HepG2 (cell line): ENCODE data around the gene LHFPL2. TPM values are rescaled to one million over a fixed set of nuclear protein-coding genes. Genes with fewer than 3 reads are reported as not detected.

ENCODE experiments used
- BORCS8-MEF2B ChIP-seq: sonication (generic); formaldehyde crosslinking; IDR thresholded peaks from 2 replicates; pipeline ENCODE4 v1.8.0; 2022; ENCODE audit warnings: mild to moderate bottlenecking, missing genetic modification reagents
- CEBPG ChIP-seq: IDR thresholded peaks from 2 replicates; pipeline ENCODE4 v1.6.1; 2016
- CREB1 ChIP-seq, 2 experiments: fragments of 450-650 bp in 1 of 2; IDR thresholded peaks; 2 replicates each; pipeline ENCODE4 v1.6.1; 2016 to 2017; ENCODE audit warnings: control low read depth in 1 of 2, mild to moderate bottlenecking in 1 of 2, missing compliant biosample characterization in 1 of 2, missing genetic modification characterization in 1 of 2
- CREM ChIP-seq, 2 experiments: sonication (generic) in 1 of 2; formaldehyde crosslinking in 1 of 2; IDR thresholded peaks; 2 replicates each; pipeline versions ENCODE4 v1.4.0 to v1.6.1; 2016 to 2020; ENCODE audit warnings: antibody characterized with exemption in 1 of 2, mild to moderate bottlenecking in 1 of 2, missing genetic modification reagents in 1 of 2
- DR1 ChIP-seq: sonication (generic); formaldehyde crosslinking; IDR thresholded peaks from 2 replicates; pipeline ENCODE4 v1.8.0; 2021; ENCODE audit warnings: mild to moderate bottlenecking, missing genetic modification reagents, inconsistent platforms
- EP300 ChIP-seq, 3 experiments: sonication (generic) in 1 of 3; formaldehyde crosslinking in 1 of 3; IDR thresholded peaks; 2 replicates each; pipeline versions ENCODE4 v1.5.1 to v1.6.1; 2011 to 2020; ENCODE audit warnings: low read depth in 2 of 3, low read length in 2 of 3, borderline replicate concordance in 1 of 3, improper control_type of control experiment in 1 of 3, mild to moderate bottlenecking in 1 of 3, missing genetic modification reagents in 1 of 3, moderate library complexity in 1 of 3
- HHEX ChIP-seq: IDR thresholded peaks from 2 replicates; pipeline ENCODE4 v1.6.1; 2016; ENCODE audit warnings: control low read depth
- HOXA5 ChIP-seq: sonication (generic); formaldehyde crosslinking; IDR thresholded peaks from 2 replicates; pipeline ENCODE4 v1.4.0; 2020; ENCODE audit warnings: missing genetic modification reagents
- HOXD1 ChIP-seq: sonication (generic); formaldehyde crosslinking; IDR thresholded peaks from 2 replicates; pipeline ENCODE4 v1.5.0; 2020; ENCODE audit warnings: missing genetic modification reagents
- NR2F6 ChIP-seq, 2 experiments: IDR thresholded peaks; 2 replicates each; pipeline ENCODE4 v1.6.1; 2016; ENCODE audit warnings: antibody characterized with exemption in 1 of 2, mild to moderate bottlenecking in 1 of 2
- PPARG ChIP-seq: conservative IDR thresholded peaks from 2 replicates; pipeline ENCODE4 v1.6.1; 2016; ENCODE audit warnings: missing biosample characterization, missing genetic modification reagents
- RBFOX2 ChIP-seq: fragments of 200-400 bp; formaldehyde crosslinking; IDR thresholded peaks from 2 replicates; pipeline ENCODE4 v1.6.1; 2017; ENCODE audit warnings: low read depth, mild to moderate bottlenecking, low read length
- SAP130 ChIP-seq: IDR thresholded peaks from 2 replicates; pipeline ENCODE4 v1.6.1; 2016; ENCODE audit warnings: low read depth
- SMAD3 ChIP-seq: sonication (generic); formaldehyde crosslinking; IDR thresholded peaks from 2 replicates; pipeline ENCODE4 v1.4.0; 2020; ENCODE audit warnings: missing genetic modification reagents
- SMC3 ChIP-seq: IDR thresholded peaks from 2 replicates; pipeline ENCODE4 v1.6.1; 2011; ENCODE audit warnings: low read length, improper control_type of control experiment
- SP1 ChIP-seq, 2 experiments: fragments of 450-650 bp in 1 of 2; sonication (generic) in 1 of 2; formaldehyde crosslinking in 1 of 2; IDR thresholded peaks; 2 replicates each; pipeline versions ENCODE4 v1.4.0 to v1.6.1; 2016 to 2020; ENCODE audit warnings: missing genetic modification reagents in 1 of 2
- TBX2 ChIP-seq: sonication (generic); formaldehyde crosslinking; IDR thresholded peaks from 2 replicates; pipeline ENCODE4 v1.5.0; 2020; ENCODE audit warnings: missing genetic modification reagents, mild to moderate bottlenecking, borderline replicate concordance
- TCF12 ChIP-seq, 2 experiments: fragments of 450-650 bp in 1 of 2; sonication (generic) in 1 of 2; formaldehyde crosslinking in 1 of 2; IDR thresholded peaks; 2 replicates each; pipeline versions ENCODE4 v1.6.1 to v1.8.0; 2017 to 2022; ENCODE audit warnings: antibody characterized with exemption in 1 of 2, mild to moderate bottlenecking in 1 of 2, missing genetic modification reagents in 1 of 2, moderate library complexity in 1 of 2
- YEATS4 ChIP-seq: sonication (generic); formaldehyde crosslinking; IDR thresholded peaks from 2 replicates; pipeline ENCODE4 v1.4.0; 2020; ENCODE audit warnings: missing genetic modification reagents, borderline replicate concordance
- ZNF24 ChIP-seq: fragments of 450-650 bp; IDR thresholded peaks from 2 replicates; pipeline ENCODE4 v1.6.1; 2017; ENCODE audit warnings: antibody characterized with exemption, mild to moderate bottlenecking
- ZNF333 ChIP-seq: sonication (generic); formaldehyde crosslinking; IDR thresholded peaks from 2 replicates; pipeline ENCODE4 v1.4.0; 2020; ENCODE audit warnings: mild to moderate bottlenecking, missing genetic modification reagents, borderline replicate concordance
- ZNF343 ChIP-seq: sonication (generic); formaldehyde crosslinking; IDR thresholded peaks from 2 replicates; pipeline ENCODE4 v1.4.0; 2020; ENCODE audit warnings: mild to moderate bottlenecking, missing genetic modification reagents
- ZNF446 ChIP-seq: sonication (generic); formaldehyde crosslinking; IDR thresholded peaks from 2 replicates; pipeline ENCODE4 v1.5.0; 2020; ENCODE audit warnings: mild to moderate bottlenecking, missing genetic modification reagents
- ZNF567 ChIP-seq: sonication (generic); formaldehyde crosslinking; IDR thresholded peaks from 2 replicates; pipeline ENCODE4 v1.8.1; 2023; ENCODE audit warnings: mild to moderate bottlenecking, missing genetic modification reagents, borderline replicate concordance
- ZNF816 ChIP-seq: sonication (generic); formaldehyde crosslinking; IDR thresholded peaks from 2 replicates; pipeline ENCODE4 v1.8.0; 2022; ENCODE audit warnings: missing genetic modification reagents, mild to moderate bottlenecking, borderline replicate concordance
- polyA plus RNA-seq, 8 experiments: library from polyadenylated mRNA; depleted of rRNA in 3 of 8; stranded (reverse) in 7 of 8; unstranded in 1 of 8; fragments of >200 nt; fragmentation: Illumina TruSeq in 4 of 8; extraction: Trizol in 4 of 8; gene quantifications; 2 replicates each; pipeline versions ENCODE4 v1.2.1 to v1.2.3, GENCODE V29; 2011 to 2016; ENCODE audit warnings: low read depth in 4 of 8, missing spikeins in 1 of 8, mixed read lengths in 1 of 8; ENCODE audit not compliant: insufficient read depth in 1 of 8
- total RNA-seq, 5 experiments: library from RNA; depleted of rRNA; stranded (reverse); fragments of >200 nt; fragmentation: Illumina TruSeq; extraction: Trizol; gene quantifications; 2 replicates each; pipeline ENCODE4 v1.2.3, GENCODE V29; 2016; ENCODE audit warnings: low read depth in 1 of 5
- TF ChIP-seq, protein P1 (sequence below): sonication (generic); formaldehyde crosslinking; IDR thresholded peaks from 2 replicates; pipeline ENCODE4 v1.4.0; 2020; ENCODE audit warnings: mild to moderate bottlenecking, missing genetic modification reagents, borderline replicate concordance

Gene LHFPL2
- total and polyA plus RNA-seq, 2 of the 13 experiments (the other 11 are each of a cell fraction or from before 2014, with no cell fraction given), result 6.0 to 20.0 TPM

GRCh38 chr5:78546276-78546996, 102.1 kb downstream of the LHFPL2 start (continued):
- TF ChIP-seq, protein P1, sequence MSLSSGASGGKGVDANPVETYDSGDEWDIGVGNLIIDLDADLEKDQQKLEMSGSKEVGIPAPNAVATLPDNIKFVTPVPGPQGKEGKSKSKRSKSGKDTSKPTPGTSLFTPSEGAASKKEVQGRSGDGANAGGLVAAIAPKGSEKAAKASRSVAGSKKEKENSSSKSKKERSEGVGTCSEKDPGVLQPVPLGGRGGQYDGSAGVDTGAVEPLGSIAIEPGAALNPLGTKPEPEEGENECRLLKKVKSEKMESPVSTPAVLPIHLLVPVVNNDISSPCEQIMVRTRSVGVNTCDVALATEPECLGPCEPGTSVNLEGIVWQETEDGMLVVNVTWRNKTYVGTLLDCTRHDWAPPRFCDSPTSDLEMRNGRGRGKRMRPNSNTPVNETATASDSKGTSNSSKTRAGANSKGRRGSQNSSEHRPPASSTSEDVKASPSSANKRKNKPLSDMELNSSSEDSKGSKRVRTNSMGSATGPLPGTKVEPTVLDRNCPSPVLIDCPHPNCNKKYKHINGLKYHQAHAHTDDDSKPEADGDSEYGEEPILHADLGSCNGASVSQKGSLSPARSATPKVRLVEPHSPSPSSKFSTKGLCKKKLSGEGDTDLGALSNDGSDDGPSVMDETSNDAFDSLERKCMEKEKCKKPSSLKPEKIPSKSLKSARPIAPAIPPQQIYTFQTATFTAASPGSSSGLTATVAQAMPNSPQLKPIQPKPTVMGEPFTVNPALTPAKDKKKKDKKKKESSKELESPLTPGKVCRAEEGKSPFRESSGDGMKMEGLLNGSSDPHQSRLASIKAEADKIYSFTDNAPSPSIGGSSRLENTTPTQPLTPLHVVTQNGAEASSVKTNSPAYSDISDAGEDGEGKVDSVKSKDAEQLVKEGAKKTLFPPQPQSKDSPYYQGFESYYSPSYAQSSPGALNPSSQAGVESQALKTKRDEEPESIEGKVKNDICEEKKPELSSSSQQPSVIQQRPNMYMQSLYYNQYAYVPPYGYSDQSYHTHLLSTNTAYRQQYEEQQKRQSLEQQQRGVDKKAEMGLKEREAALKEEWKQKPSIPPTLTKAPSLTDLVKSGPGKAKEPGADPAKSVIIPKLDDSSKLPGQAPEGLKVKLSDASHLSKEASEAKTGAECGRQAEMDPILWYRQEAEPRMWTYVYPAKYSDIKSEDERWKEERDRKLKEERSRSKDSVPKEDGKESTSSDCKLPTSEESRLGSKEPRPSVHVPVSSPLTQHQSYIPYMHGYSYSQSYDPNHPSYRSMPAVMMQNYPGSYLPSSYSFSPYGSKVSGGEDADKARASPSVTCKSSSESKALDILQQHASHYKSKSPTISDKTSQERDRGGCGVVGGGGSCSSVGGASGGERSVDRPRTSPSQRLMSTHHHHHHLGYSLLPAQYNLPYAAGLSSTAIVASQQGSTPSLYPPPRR, result peak; percentile 95
- no peak for TF ChIP-seq RBFOX2
- no peak for TF ChIP-seq ZNF816 (CRISPR knock-in tag)
- no peak for TF ChIP-seq DR1
- TF ChIP-seq HOXA5 (CRISPR knock-in tag), result 0 out of 2 replicates have a peak, but pooled peaks have one; percentile 56
- TF ChIP-seq CREB1 (IDR thresholded peaks at IDR 0.05), result no peak
- TF ChIP-seq CREB1 (CRISPR knock-in tag; IDR thresholded peaks at IDR 0.05), result peak; percentile 74
- no peak for TF ChIP-seq ZNF567 (CRISPR knock-in tag)
- peak; percentile 72 for TF ChIP-seq TBX2 (CRISPR knock-in tag)
- no peak for TF ChIP-seq TCF12 (IDR thresholded peaks at IDR 0.05)
- TF ChIP-seq TCF12 (CRISPR knock-in tag; IDR thresholded peaks at IDR 0.05), result no peak
- peak in 1 of 2 experiments; percentile 85; a peak in 2 of 4 replicates for TF ChIP-seq EP300 (IDR thresholded peaks at IDR 0.05; ENCODE audit: low read depth in 2 of 2, low read length in 2 of 2)
- TF ChIP-seq EP300 (CRISPR knock-in tag; IDR thresholded peaks at IDR 0.05; ENCODE audit: borderline replicate concordance), result no peak
- no peak for TF ChIP-seq BORCS8-MEF2B (CRISPR knock-in tag)
- TF ChIP-seq ZNF343 (CRISPR knock-in tag), result no peak
- peak; percentile 84 for TF ChIP-seq CREM (IDR thresholded peaks at IDR 0.05)
- TF ChIP-seq CREM (CRISPR knock-in tag; IDR thresholded peaks at IDR 0.05), result no peak
- no peak for TF ChIP-seq ZNF333 (CRISPR knock-in tag)
- TF ChIP-seq NR2F6 (IDR thresholded peaks at IDR 0.05), result peak; percentile 80
- peak; percentile 42 for TF ChIP-seq NR2F6 (CRISPR knock-in tag; IDR thresholded peaks at IDR 0.05)
- peak; percentile 58 for TF ChIP-seq PPARG (CRISPR knock-in tag)
- TF ChIP-seq CEBPG, result peak; percentile 21; the same call in 1 of the 2 replicates
- no peak; the same call in 1 of the 2 replicates for TF ChIP-seq SMC3
- no peak for TF ChIP-seq SP1 (IDR thresholded peaks at IDR 0.05)
- no peak for TF ChIP-seq SP1 (CRISPR knock-in tag; IDR thresholded peaks at IDR 0.05)
- no peak; the same call in 1 of the 2 replicates for TF ChIP-seq ZNF446 (CRISPR knock-in tag)
- peak; percentile 74; the same call in 1 of the 2 replicates for TF ChIP-seq HOXD1 (CRISPR knock-in tag)
- TF ChIP-seq YEATS4 (CRISPR knock-in tag), result 0 out of 2 replicates have a peak, but pooled peaks have one; percentile 29
- TF ChIP-seq SAP130 (CRISPR knock-in tag), result peak; percentile 72
- peak; percentile 89 for TF ChIP-seq SMAD3 (CRISPR knock-in tag)
- TF ChIP-seq HHEX (CRISPR knock-in tag), result peak; percentile 72; the same call in 1 of the 2 replicates
- TF ChIP-seq ZNF24, result peak; percentile 16; the same call in 1 of the 2 replicates
